A549 (cell line): ENCODE measurements around the gene CHMP3. TPM values are rescaled to one million over a fixed set of nuclear protein-coding genes. Genes with fewer than 3 reads are reported as not detected.

Source experiments
- ATAC-seq, 2 experiments: fragments of 200-7000 bp in 1 of 2; fragments of >200 bp in 1 of 2; cut with Nextera tagmentation in 1 of 2; cut with Tn5 transposase in 1 of 2; 3 replicates each; pipeline versions ENCODE4 v1.8.0 to v1.9.1; 2018 to 2020; ENCODE audit warnings: mild to moderate bottlenecking in 1 of 2, moderate library complexity in 1 of 2
- CTCF ChIA-PET: fragments of 300-600 bp; sonication (Branson Sonifier 250); formaldehyde crosslinking; extraction: SDS; loops from one replicate; lab custom pipeline; 2021; ENCODE audit warnings: antibody characterized with exemption, inconsistent platforms; lab: Yijun Ruan, JAX
- POLR2A ChIA-PET: fragments of 350-600 bp; formaldehyde crosslinking; extraction: SDS; loops from one replicate; lab custom pipeline; 2021; ENCODE audit warnings: antibody characterized with exemption, inconsistent platforms; lab: Yijun Ruan, JAX
- DNase-seq, 2 experiments: peaks; one replicate each; pipeline versions ENCODE4 v3.0.0 to v3.0.0-alpha.2; 2011 to 2016; ENCODE audit warnings: low read depth in 1 of 2, low spot score in 1 of 2
- FAIRE-seq: peaks from 2 replicates; lab custom pipeline; 2011; peaks lifted over from hg19 to GRCh38; lab: Jason Lieb, UNC
- H3K27ac ChIP-seq, 2 experiments: fragments of >200 bp; sonication (Bioruptor Twin); formaldehyde crosslinking; 3 replicates each; pipeline ENCODE4 v1.5.1; 2016 to 2017
- H3K4me1 ChIP-seq: fragments of >200 bp; sonication (Bioruptor Twin); formaldehyde crosslinking; 3 replicates; pipeline ENCODE4 v1.6.1; 2016
- H3K4me2 ChIP-seq: fragments of >200 bp; sonication (Bioruptor Twin); formaldehyde crosslinking; 3 replicates; pipeline ENCODE4 v1.6.1; 2016
- H3K4me3 ChIP-seq: fragments of >200 bp; sonication (Bioruptor Twin); formaldehyde crosslinking; 3 replicates; pipeline ENCODE4 v1.5.1; 2016
- H3K9me3 ChIP-seq: fragments of >200 bp; sonication (Bioruptor Twin); formaldehyde crosslinking; 3 replicates; pipeline ENCODE4 v1.6.1; 2016
- CTCF ChIP-seq: fragments of >200 bp; sonication (Bioruptor Twin); formaldehyde crosslinking; IDR thresholded peaks from 3 replicates; pipeline ENCODE4 v1.5.1; 2016
- EHF ChIP-seq: fragments of 250-450 bp; sonication (Bioruptor Pico); IDR thresholded peaks from 2 replicates; pipeline ENCODE4 v1.5.0; 2020; ENCODE audit warnings: mild to moderate bottlenecking
- EHMT2 ChIP-seq: fragments of 200-600 bp; sonication (generic); IDR thresholded peaks from 2 replicates; pipeline ENCODE4 v1.6.1; 2016; ENCODE audit warnings: antibody characterized with exemption, low read depth, mild to moderate bottlenecking, moderate library complexity
- FOXS1 ChIP-seq: fragments of 250-450 bp; sonication (Bioruptor Pico); IDR thresholded peaks from 2 replicates; pipeline ENCODE4 v1.5.0; 2020; ENCODE audit warnings: mild to moderate bottlenecking, moderate library complexity
- GATA3 ChIP-seq: IDR thresholded peaks from 2 replicates; pipeline ENCODE4 v1.6.1; 2012; ENCODE audit warnings: borderline replicate concordance
- HDAC2 ChIP-seq: fragments of 200-600 bp; sonication (generic); IDR thresholded peaks from 2 replicates; pipeline ENCODE4 v1.6.1; 2016
- HES2 ChIP-seq: fragments of >200 bp; sonication (Bioruptor Twin); formaldehyde crosslinking; IDR thresholded peaks from 2 replicates; pipeline ENCODE4 v1.6.1; 2016
- HEYL ChIP-seq: fragments of 250-450 bp; sonication (Bioruptor Pico); IDR thresholded peaks from 2 replicates; pipeline ENCODE4 v1.8.0; 2021; ENCODE audit warnings: mild to moderate bottlenecking, moderate library complexity
- JUN ChIP-seq, 2 experiments: fragments of >200 bp; sonication (Bioruptor Twin); formaldehyde crosslinking; IDR thresholded peaks; 2 replicates in 1 of 2; 3 replicates in 1 of 2; pipeline ENCODE4 v1.6.1; 2016 to 2017
- KDM5A ChIP-seq: fragments of 200-600 bp; sonication (generic); IDR thresholded peaks from 2 replicates; pipeline ENCODE4 v1.6.1; 2016; ENCODE audit warnings: antibody characterized with exemption, mild to moderate bottlenecking
- NFE2L2 ChIP-seq: fragments of 150-350 bp; conservative IDR thresholded peaks from 2 replicates; pipeline ENCODE4 v1.6.1; 2014; ENCODE audit warnings: low read length
- NR3C1 ChIP-seq: fragments of >200 bp; sonication (Bioruptor Twin); formaldehyde crosslinking; IDR thresholded peaks from 3 replicates; pipeline ENCODE4 v1.6.1; 2017
- RAD21 ChIP-seq, 2 experiments: fragments of >200 bp in 1 of 2; sonication (Bioruptor Twin) in 1 of 2; formaldehyde crosslinking in 1 of 2; IDR thresholded peaks in 1 of 2; conservative IDR thresholded peaks in 1 of 2; 2 replicates in 1 of 2; 3 replicates in 1 of 2; pipeline ENCODE4 v1.6.1; 2012 to 2018; ENCODE audit warnings: inconsistent platforms in 1 of 2
- RARB ChIP-seq: fragments of 250-450 bp; sonication (Bioruptor Pico); IDR thresholded peaks from 2 replicates; pipeline ENCODE4 v1.8.0; 2021; ENCODE audit warnings: mild to moderate bottlenecking, moderate library complexity
- RCOR1 ChIP-seq: fragments of 150-350 bp; IDR thresholded peaks from 2 replicates; pipeline ENCODE4 v1.6.1; 2014; ENCODE audit warnings: antibody characterized with exemption, low read length, low read depth
- RFX5 ChIP-seq: fragments of 450-650 bp; IDR thresholded peaks from 2 replicates; pipeline ENCODE4 v1.7.1; 2014; ENCODE audit warnings: antibody characterized with exemption, mild to moderate bottlenecking, moderate library complexity
- RNF2 ChIP-seq: fragments of 200-600 bp; sonication (generic); IDR thresholded peaks from 2 replicates; pipeline ENCODE4 v1.6.1; 2016; ENCODE audit warnings: low read depth, mild to moderate bottlenecking, antibody characterized with exemption, moderate library complexity, borderline replicate concordance
- SREBF2 ChIP-seq: fragments of 450-650 bp; IDR thresholded peaks from 2 replicates; pipeline ENCODE4 v1.6.1; 2014; ENCODE audit warnings: mild to moderate bottlenecking, moderate library complexity
- TP53 ChIP-seq: fragments of 250-450 bp; sonication (Bioruptor Pico); IDR thresholded peaks from 2 replicates; pipeline ENCODE4 v1.5.0; 2021; ENCODE audit warnings: mild to moderate bottlenecking, moderate library complexity
- ZFP36 ChIP-seq: fragments of 450-650 bp; IDR thresholded peaks from 2 replicates; pipeline ENCODE4 v1.6.1; 2014; ENCODE audit warnings: borderline replicate concordance; ENCODE audit not compliant: partially characterized antibody
- ZSCAN20 ChIP-seq: fragments of 250-450 bp; sonication (Bioruptor Pico); IDR thresholded peaks from 2 replicates; pipeline ENCODE4 v1.8.0; 2022; ENCODE audit warnings: mild to moderate bottlenecking, moderate library complexity
- WGBS: methylation state at CpG from one replicate; pipeline ENCODE4 v1.1.6; 2017; ENCODE audit errors: missing lambda C conversion rate; 5-methylcytosine and 5-hydroxymethylcytosine counted together
- polyA plus RNA-seq, 4 experiments: library from polyadenylated mRNA; depleted of rRNA in 3 of 4; stranded (reverse); fragments of >200 nt; fragmentation: RNase III in 1 of 4; extraction: RNeasy Plus Mini Kit Qiagen cat#74134 plus additional on column Dnase treatment in 1 of 4; gene quantifications; 2 replicates in 3 of 4; 3 replicates in 1 of 4; pipeline ENCODE4 v1.2.3, GENCODE V29; 2011 to 2017
- TF ChIP-seq, protein P1 (sequence below): IDR thresholded peaks from 2 replicates; pipeline ENCODE4 v1.6.1; 2012; ENCODE audit warnings: low read depth, borderline replicate concordance
- TF ChIP-seq, protein P2 (sequence below): fragments of 150-350 bp; IDR thresholded peaks from 2 replicates; pipeline ENCODE4 v1.6.1; 2014; ENCODE audit warnings: low read depth, mild to moderate bottlenecking, low read length
- TF ChIP-seq, protein P3 (sequence below): fragments of 450-650 bp; IDR thresholded peaks from 2 replicates; pipeline ENCODE4 v1.6.1; 2014; ENCODE audit warnings: antibody characterized with exemption

Gene CHMP3
- polyA plus RNA-seq, 2 of the 4 experiments (the other 2 are of a cell fraction), result 108 to 246 TPM

- no peak for DNase-seq
- no peak for FAIRE-seq
- no peaks in the 10 kb centered on the region for H3K9me3 ChIP-seq
- no peak for ATAC-seq
- TF ChIP-seq RAD21 (conservative IDR thresholded peaks at IDR 0.05 in 1 of 2, IDR thresholded peaks at IDR 0.05 in 1 of 2), result no peak
- TF ChIP-seq EHMT2, result no peak
- WGBS, result 82% methylated on average over 2 of the region's 2 CpGs
- no peaks in the 10 kb centered on the region for H3K4me1 ChIP-seq
- no peak overlapping the region for H3K4me2 ChIP-seq
- POLR2A ChIA-PET, result interaction anchor here (0.5 kb wide), 1 partner anchor 494 kb away, joined by 6 read pairs; no protein-coding TSS in a partner anchor
- H3K4me3 ChIP-seq, result no peak overlapping the region
- H3K27ac ChIP-seq, result no peak overlapping the region
- CTCF ChIA-PET, result no interaction called here
Measured at GRCh38 chr2:86598966-86599365, 35.7 kb upstream of the CHMP3 start.

DNA sequence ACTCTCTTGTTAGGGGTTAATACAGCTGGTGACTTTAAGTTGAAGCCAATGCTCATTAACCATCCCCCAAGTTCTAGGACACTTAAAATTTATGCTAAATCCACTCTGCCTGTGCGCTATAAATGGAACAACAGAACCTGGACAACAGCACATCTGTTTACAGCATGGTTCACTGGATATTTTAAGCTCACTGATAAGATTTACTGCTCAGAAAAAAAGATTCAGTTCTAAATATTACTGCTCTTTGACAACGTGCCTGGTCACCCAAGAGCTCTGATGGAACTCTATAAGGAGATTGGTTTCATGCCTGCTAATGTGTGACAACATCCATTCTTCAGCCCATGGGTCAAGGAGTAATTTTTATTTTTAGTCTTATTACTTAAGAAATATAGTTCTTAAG lies 32.9 kb upstream of the CHMP3 start:
- no peak for TF ChIP-seq NR3C1
- no peak for TF ChIP-seq HES2
- TF ChIP-seq, protein P1, sequence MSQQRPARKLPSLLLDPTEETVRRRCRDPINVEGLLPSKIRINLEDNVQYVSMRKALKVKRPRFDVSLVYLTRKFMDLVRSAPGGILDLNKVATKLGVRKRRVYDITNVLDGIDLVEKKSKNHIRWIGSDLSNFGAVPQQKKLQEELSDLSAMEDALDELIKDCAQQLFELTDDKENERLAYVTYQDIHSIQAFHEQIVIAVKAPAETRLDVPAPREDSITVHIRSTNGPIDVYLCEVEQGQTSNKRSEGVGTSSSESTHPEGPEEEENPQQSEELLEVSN, result no peak
- TF ChIP-seq CTCF, result no peak
- TF ChIP-seq TP53 (CRISPR knock-in tag), result no peak
- no peak for TF ChIP-seq ZFP36
- TF ChIP-seq KDM5A, result no peak
- no peak for TF ChIP-seq RFX5
- no peak for TF ChIP-seq EHF (CRISPR knock-in tag)
- no peak for TF ChIP-seq SREBF2
- TF ChIP-seq GATA3, result no peak
- no peak for TF ChIP-seq HDAC2
- ChIA-PET POLR2A (no interaction called here), CTCF (no interaction called here)
- DNase-seq (no peak), FAIRE-seq (no peak), ATAC-seq (no peak)
- Histone ChIP-seq H3K4me3 (no peak overlapping the region), H3K4me2 (no peak overlapping the region), H3K27ac (no peak overlapping the region), H3K9me3 (no peaks in the 10 kb centered on the region), H3K4me1 (no peaks in the 10 kb centered on the region)
- 81% methylated on average over 2 of the region's 2 CpGs for WGBS

GRCh38 chr2:86593266-86593665 lies 30.0 kb upstream of the CHMP3 start:
- POLR2A ChIA-PET, result no interaction called here
- no peak for FAIRE-seq
- CTCF ChIA-PET, result interaction anchor here (0.6 kb wide), 1 partner anchor 112 kb away, joined by 3 read pairs; no protein-coding TSS in a partner anchor

More at GRCh38 chr2:86593266-86593665, 30.0 kb upstream of the CHMP3 start:
- H3K27ac ChIP-seq, result no peak overlapping the region
- H3K4me2 ChIP-seq, result no peak overlapping the region
- H3K4me1 ChIP-seq, result no peaks in the 10 kb centered on the region
- DNase-seq (no peak), ATAC-seq (no peak)
- no peak overlapping the region for H3K4me3 ChIP-seq
- WGBS, result 88% methylated on average over 2 of the region's 2 CpGs
- H3K9me3 ChIP-seq, result no peaks in the 10 kb centered on the region
- TF ChIP-seq, protein P2, sequence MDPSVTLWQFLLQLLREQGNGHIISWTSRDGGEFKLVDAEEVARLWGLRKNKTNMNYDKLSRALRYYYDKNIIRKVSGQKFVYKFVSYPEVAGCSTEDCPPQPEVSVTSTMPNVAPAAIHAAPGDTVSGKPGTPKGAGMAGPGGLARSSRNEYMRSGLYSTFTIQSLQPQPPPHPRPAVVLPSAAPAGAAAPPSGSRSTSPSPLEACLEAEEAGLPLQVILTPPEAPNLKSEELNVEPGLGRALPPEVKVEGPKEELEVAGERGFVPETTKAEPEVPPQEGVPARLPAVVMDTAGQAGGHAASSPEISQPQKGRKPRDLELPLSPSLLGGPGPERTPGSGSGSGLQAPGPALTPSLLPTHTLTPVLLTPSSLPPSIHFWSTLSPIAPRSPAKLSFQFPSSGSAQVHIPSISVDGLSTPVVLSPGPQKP, result no peak
- TF ChIP-seq RNF2 (no peak), KDM5A (no peak), HEYL (CRISPR knock-in tag) (no peak), RARB (CRISPR knock-in tag) (no peak), RCOR1 (no peak), JUN (IDR thresholded peaks at IDR 0.05) (no peak), ZSCAN20 (CRISPR knock-in tag) (no peak), FOXS1 (CRISPR knock-in tag) (no peak), NFE2L2 (no peak), CTCF (no peak), RFX5 (no peak)
- TF ChIP-seq, protein P3, sequence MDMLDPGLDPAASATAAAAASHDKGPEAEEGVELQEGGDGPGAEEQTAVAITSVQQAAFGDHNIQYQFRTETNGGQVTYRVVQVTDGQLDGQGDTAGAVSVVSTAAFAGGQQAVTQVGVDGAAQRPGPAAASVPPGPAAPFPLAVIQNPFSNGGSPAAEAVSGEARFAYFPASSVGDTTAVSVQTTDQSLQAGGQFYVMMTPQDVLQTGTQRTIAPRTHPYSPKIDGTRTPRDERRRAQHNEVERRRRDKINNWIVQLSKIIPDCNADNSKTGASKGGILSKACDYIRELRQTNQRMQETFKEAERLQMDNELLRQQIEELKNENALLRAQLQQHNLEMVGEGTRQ, result no peak
